Left colon (tissue), 2 donors: ENCODE data around the gene PARP3. TPM values are rescaled to one million over a fixed set of nuclear protein-coding genes. Genes with fewer than 3 reads are reported as not detected.

Experiments used
- ATAC-seq: fragments of 200-7000 bp; cut with Tn5 transposase; one replicate; pipeline ENCODE4 v1.9.1; 2020; ENCODE audit warnings: mild to moderate bottlenecking, moderate library complexity
- DNase-seq, 2 donors: peaks; one replicate each; pipeline ENCODE4 v3.0.0-alpha.2; 2020
- intact Hi-C, 2 donors: fragments of 100-400 bp; cut with DNase I in 1 of 2; cut with micrococcal nuclease in 1 of 2; formaldehyde crosslinking; loops; one replicate each; pipeline versions ENCODE4 v1.11.2 to v1.14.0; 2022; cut with DNase I, micrococcal nuclease
- total RNA-seq, 2 donors: library from RNA; stranded (reverse); fragmentation: NEBNext Ultra II Directional; extraction: Animal tissue kit (Norgen Biotek cat#: 25700); gene quantifications; one replicate each; pipeline ENCODE4 v1.2.1, GENCODE V29; 2021
- donor health status: DM: no; HTN: no; CAD: no.
- donor health status: DM: yes; HTN: yes; CAD: no.

The PARP3 gene
- total RNA-seq, 2 donors from 2014 or later: 23.6 to 25.5 TPM

DNA sequence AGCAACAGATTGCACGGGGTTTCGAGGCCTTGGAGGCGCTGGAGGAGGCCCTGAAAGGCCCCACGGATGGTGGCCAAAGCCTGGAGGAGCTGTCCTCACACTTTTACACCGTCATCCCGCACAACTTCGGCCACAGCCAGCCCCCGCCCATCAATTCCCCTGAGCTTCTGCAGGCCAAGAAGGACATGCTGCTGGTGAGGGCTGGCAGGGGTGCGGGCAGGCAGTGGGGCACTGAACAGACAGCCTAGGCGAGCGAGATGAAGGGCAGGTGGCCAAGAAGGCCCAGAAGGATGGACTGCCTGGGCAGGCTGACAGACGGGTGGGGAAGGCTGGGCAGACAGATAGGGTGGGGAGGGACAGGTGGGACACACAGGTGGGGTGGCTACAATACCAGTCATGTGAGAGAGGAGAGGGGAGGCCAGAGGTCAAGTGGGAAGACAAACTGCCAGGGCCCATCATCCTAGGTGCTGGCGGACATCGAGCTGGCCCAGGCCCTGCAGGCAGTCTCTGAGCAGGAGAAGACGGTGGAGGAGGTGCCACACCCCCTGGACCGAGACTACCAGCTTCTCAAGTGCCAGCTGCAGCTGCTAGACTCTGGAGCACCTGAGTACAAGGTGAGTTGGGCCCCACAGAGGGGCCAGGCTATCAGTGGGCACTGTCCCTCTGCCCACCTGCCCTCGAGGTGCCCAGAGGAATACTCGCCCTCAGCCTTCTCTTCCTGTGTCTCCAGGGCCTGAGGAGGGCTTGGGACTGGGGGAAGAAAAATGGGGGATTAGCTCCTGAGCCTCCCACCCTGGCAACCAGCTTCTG, 3.1 kb downstream of the PARP3 start:
- intact Hi-C loops: no loop called here
- DNase-seq: no peak
- no peak for ATAC-seq

DNA sequence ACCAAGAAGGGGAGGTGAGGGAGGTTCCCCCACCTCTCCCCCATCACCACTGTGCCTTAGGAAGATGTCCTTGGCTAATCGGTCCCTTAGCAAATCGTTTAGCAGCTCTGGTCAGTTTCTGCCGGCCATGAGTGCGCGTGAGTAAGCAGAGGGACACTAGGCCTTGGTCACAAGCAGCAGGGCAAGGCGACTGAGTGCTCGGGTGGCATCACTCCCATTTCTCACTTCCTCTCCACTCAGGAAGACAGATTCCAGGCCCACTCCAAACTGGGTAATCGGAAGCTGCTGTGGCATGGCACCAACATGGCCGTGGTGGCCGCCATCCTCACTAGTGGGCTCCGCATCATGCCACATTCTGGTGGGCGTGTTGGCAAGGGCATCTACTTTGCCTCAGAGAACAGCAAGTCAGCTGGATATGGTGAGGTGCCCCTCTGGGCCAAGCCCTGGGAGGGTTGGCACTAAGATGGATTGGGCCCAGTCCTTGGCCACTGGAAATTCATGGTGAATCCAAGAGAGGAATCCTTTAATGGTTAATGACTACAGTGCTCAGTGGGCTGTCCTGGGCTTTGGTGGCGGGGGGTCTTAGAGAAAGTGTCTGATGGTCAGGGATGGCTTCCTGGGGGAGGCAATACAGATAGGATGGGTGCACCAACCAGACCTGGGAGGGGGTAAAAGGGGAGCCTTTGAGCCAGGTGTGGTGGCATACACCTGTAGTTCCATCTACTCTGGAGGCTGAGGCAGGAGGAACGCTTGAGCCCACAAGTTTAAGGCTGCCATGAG, 4.0 kb downstream of the PARP3 start:
- no peak for DNase-seq
- intact Hi-C loops: no loop called here
- no peak for ATAC-seq

DNA sequence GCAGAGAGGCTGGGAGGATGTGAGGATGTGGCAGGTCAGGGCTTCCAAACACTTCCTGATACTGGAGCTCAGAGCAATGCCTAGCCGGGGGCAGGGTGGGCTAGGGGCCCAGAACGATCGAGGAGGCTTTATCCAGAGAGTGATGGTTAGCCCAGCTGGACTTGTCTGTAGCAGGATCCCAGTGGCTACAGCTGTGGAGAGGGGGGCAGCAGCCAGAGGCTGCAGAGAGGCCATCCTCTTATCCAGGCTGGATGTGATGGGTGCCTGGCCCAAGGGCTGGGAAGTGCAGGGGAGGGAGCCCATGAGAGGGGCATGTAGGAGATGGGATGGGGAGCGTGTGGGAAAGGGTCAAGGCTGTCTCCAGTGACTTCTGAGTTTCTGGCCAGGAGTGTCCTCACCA, 4.6 kb downstream of the PARP3 start:
- ATAC-seq (no peak), DNase-seq (no peak)
- intact Hi-C loops: no loop called here

DNA sequence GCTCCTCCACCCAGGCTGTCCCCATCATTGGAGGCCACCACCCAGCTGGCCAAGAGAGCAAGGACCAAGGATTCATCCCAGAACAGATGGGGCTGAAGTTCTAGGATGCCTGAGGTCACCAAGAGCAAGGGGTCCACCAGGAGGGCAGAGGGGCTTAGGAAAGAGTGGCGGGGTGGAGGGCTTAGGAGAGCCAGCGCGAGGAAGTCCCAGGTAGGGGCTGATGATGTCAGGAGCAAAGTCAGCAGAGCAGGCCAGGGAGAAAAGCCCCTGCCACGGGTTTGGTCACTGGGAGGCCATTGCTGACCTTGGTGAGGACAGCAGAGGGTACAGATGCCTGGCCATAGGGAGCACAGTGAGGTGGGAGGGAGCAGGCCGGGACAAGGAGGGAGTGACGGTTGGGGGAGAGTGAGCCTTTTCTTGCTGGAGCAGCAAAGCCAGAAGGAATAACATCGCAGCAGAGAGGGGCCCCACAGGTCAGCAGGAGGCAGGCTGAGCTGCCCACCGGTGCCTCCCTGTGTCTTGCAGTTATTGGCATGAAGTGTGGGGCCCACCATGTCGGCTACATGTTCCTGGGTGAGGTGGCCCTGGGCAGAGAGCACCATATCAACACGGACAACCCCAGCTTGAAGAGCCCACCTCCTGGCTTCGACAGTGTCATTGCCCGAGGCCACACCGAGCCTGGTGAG, 5.2 kb downstream of the PARP3 start:
- ATAC-seq (no peak), DNase-seq (no peak)
- intact Hi-C loops: no loop called here

DNA sequence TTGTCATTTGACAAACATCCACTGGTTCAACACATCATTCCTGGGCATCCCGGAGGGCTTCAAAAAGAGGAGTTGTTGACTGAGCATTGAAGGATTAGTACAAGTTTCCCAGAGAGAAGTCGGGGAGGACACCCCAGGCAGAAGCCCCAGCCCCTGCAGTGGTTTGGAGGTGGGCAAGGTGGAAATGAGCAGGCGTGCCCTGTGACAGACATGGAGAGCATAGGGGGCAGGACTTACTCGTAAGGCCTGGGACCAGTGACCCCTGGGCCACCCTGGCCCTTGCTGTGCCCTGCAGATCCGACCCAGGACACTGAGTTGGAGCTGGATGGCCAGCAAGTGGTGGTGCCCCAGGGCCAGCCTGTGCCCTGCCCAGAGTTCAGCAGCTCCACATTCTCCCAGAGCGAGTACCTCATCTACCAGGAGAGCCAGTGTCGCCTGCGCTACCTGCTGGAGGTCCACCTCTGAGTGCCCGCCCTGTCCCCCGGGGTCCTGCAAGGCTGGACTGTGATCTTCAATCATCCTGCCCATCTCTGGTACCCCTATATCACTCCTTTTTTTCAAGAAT, 5.9 kb downstream of the PARP3 start:
- ATAC-seq: no peak
- intact Hi-C loops: no loop called here
- no peak for DNase-seq

DNA sequence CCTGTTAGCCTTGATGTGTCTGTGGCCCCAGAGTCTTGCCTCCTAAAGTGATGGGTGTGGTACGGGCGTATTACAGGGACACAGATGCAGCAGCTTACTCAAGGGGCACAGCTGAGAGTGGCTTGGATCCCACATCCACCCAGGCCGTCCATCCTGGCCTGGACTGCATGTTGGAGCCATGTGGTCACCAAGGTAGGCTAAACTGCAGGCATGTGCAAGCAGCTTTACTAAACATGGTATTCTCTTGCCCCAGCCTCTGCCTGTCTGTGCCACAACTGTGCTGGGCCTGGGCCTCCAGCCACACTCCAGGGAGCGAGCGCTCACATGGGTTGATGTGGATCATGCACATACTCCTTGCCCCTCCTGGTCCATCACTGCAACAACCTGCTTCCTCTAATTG, 7.0 kb downstream of the PARP3 start:
- no peak for DNase-seq
- intact Hi-C loops: no loop called here

DNA sequence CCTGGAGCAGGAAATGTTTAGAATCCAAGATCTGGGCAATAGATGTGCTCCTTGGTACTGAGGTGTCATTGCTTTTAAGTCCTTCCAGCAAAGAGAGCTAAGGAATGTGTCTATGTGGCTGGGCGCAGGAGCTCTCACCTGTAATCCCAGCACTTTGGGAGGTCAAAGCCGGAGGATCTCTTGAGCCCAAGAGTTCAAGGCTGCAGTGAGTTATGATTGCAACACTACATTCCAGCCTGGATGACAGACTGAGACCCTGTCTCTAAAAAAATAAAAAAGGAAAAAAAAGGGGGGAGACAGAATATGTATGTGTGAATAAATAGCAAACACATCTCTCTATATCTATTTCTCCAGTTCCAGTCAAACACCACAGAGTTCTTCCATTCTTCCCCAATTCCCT, 8.7 kb downstream of the PARP3 start:
- intact Hi-C loops: no loop called here
- ATAC-seq (no peak), DNase-seq (no peak)

More for the DNA sequence above, 7.0 kb downstream of the PARP3 start:
- no peak for ATAC-seq

DNA sequence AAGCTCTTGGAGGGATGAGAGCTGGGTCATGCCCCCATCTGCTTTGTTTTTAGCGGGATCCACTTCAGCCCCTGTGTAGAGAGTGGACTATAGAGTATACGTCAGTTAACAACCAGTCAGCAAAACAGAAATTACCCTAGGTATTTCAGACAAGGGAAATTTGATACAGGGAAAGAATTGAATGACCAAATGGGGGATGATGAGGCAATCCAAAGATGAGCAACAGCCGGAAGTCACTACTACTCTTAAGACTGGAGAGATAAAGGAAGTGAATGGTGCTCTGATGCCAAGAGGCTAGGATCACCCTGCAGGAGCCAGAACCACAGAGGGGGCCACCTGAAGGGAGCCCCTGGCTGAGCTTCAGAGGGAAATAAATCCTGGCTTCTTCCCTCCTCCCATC, 11.3 kb downstream of the PARP3 start:
- no peak for DNase-seq
- intact Hi-C loops: no loop called here
- no peak for ATAC-seq

DNA sequence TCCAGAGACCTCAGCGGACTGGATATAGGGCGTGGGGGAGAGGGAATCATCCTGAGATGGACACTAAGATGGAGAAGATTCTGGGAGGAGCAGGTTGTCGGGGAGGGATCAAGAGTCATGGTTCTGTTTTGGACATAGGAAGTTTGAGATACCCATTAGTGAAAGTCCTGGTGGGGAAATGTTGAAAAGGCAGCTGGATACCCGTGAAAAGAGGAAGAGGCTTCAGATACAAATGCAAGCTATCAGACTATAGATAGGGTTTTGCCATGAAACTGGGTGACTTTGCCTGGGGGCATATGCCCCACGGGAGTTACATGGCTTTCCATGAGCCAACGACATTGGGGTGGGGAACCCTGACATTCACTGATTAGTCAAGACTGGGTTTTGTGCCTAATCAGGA, 11.9 kb downstream of the PARP3 start:
- DNase-seq: no peak
- no peak for ATAC-seq
- intact Hi-C loops: no loop called here

DNA sequence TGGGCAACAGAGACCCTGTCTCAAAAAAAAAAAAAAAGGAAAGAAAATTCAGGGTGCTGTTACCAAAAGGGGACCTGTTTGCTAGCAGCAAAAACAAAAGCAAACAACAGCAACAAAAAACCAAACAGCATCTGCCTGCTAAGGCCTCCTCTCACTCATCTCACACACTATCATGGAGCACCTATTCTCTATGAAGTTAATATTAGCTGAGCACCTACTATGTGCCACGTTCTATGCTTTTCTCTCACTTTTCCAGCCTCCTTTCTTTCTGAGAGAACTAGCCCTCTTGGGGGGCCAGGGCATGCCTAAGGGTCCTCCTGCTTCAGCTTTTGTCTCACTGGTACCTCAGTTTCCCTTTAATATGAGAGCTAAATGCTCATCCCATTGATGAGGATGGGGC, 12.6 kb downstream of the PARP3 start:
- intact Hi-C loops: no loop called here
- ATAC-seq (no peak), DNase-seq (no peak)

DNA sequence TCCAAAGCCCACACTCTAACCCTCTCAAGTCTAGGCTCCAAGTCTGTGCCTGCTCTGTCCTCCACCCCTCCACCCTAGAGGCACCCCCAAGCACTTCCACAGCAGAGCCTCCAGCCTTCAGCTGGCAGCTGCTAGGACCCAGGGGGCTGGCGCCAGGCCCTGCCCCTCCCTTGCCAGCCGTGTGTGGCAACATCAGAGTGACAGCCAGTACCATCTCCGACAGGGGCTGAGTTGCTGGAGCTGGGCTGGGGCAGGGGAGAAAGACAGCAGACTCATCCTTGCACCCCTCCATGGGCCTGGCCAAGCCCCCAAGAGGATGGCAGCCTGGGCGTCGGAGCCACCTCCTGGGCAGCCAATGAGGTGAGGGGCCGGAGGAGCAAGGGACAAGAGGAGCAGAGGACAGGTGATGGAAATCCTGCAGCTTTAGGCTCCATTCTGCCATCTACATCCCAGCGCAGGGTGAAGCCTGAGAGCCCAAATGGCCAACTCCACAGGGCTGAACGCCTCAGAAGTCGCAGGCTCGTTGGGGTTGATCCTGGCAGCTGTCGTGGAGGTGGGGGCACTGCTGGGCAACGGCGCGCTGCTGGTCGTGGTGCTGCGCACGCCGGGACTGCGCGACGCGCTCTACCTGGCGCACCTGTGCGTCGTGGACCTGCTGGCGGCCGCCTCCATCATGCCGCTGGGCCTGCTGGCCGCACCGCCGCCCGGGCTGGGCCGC, 13.2 kb downstream of the PARP3 start, which contains the start of gene GPR62:
TSS of gene GPR62 (plus strand) at position 207 of the 718 bp plus-strand sequence. CDS start at position 479, 272 bp downstream.
- DNase-seq: no peak
- ATAC-seq: no peak
- intact Hi-C loops: no loop called here

DNA sequence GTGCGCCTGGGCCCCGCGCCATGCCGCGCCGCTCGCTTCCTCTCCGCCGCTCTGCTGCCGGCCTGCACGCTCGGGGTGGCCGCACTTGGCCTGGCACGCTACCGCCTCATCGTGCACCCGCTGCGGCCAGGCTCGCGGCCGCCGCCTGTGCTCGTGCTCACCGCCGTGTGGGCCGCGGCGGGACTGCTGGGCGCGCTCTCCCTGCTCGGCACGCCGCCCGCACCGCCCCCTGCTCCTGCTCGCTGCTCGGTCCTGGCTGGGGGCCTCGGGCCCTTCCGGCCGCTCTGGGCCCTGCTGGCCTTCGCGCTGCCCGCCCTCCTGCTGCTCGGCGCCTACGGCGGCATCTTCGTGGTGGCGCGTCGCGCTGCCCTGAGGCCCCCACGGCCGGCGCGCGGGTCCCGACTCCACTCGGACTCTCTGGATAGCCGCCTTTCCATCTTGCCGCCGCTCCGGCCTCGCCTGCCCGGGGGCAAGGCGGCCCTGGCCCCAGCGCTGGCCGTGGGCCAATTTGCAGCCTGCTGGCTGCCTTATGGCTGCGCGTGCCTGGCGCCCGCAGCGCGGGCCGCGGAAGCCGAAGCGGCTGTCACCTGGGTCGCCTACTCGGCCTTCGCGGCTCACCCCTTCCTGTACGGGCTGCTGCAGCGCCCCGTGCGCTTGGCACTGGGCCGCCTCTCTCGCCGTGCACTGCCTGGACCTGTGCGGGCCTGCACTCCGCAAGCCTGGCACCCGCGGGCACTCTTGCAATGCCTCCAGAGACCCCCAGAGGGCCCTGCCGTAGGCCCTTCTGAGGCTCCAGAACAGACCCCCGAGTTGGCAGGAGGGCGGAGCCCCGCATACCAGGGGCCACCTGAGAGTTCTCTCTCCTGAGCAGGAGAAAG, 14.0 kb downstream of the PARP3 start:
- DNase-seq: peak in 1 of 2 donors; percentile 48
- peak; percentile 72 for ATAC-seq
- intact Hi-C loops: no loop called here

DNA sequence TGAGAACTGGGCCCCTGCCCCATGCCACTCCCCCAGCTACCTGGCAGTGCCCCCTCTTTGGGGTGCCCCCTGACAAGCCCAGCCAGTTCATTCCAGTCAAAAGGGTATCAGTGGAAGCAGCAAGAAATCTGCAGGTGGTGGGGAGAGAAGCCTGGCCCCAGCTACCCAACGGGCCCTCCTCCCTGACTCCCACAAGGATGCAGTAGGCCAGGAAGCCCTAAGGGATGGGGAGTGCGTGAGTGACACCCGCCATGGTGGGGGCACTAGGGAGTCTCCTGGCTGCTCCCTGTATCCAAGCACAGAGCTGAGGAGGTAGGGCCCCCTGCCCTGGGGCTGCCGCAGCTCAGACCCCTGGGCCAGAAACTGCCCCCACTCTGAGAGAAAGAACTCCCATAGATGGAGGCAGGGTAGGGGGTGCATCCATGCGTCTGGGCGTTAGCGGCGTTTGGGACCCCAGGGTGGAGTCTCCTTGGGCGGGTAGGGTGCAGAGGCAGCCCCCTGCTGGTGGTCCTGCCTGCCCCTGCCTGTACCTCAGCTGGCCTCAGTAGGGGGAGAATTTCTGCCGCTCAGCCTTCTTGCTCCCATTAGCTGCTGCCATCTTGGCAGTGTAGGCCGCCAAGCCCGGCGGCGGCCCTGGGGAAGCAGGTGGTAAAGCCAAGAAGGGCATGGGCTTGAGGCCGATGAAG, 15.5 kb downstream of the PARP3 start:
- intact Hi-C loops: no loop called here
- no peak for ATAC-seq
- DNase-seq: no peak

DNA sequence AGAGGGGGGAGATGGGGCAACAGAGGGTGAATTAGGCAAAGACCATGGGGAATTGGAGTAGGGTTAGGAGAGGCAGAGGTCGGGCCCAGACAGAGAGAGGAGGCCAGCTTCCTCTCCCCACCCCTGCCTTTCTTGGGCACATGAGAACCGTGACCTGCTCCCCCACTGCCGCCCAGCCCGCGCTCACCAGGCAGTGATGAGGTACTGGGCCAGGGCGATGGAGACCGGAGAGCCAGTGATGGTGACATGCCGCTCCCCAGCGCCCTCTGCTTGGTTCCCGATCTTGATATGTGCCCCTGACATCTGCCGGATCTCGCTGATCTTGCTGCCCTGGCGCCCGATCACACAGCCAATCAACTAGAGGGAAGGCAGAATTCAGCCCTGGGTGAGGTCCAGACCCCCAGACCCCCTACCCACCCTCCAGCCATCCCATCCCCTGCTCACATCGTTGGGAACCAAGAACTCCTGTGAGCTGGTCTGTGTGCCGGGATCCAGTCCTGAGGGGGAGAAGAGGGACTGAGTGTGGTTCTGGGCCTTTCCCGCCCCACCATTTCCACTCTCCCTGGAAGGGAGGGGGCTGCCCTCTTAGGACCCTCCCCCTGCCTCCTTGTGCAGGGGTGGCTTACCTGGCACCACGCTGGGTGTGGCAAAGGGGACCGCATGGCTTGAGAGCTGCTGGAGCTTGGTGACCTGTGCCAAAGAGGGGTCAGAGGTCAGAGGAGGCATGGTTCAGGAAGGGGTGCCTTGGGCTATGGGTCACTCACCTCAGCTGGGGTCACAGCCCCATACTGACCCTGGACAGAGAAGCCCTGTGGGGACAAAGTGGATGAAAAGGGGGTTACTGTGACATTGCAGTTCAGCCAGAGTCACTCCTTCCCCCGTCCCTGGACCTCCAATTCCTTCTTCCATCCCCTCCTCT, 16.7 kb downstream of the PARP3 start:
- intact Hi-C loops: no loop called here
- ATAC-seq (no peak), DNase-seq (no peak)

DNA sequence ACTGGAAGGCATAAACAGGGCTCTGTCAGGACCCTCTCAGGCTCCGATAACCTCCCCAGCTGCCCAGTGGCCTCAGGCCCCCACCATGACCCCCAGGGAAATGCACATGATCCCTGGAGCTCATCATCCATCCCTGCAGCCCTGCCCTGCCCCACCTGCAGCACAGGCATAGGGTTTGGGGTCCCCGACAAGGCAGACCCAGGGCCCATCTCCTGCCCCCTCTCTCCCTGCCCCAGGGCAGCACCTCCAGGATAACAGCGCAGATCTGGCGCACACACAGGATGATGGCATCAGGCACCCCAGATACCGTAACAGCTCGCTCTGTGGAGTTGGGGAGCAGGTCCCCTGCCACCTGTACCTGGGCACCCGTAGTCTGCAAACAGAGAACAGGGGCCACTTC, 17.5 kb downstream of the PARP3 start:
- DNase-seq (no peak), ATAC-seq (no peak)
- intact Hi-C loops: no loop called here

DNA sequence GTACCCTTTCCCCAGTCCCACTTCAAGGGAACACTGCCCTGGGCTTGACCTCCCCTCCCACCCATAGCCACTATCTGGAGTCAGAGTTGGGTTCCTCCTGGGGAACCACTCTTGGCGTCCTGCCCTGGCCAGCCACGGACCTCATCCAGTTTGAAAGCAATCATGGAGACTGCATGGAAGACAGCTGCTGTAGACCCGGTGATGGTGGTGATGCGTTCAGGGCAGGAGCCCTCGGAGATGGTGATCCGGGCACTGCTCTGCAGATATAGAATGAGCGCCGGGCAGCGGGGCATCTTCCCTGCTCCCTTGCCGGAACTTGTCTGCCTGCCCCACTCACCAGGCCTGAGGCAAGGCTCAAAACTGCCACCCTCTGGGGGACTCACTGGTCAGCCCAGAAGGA, 18.2 kb downstream of the PARP3 start:
- ATAC-seq (no peak), DNase-seq (no peak)
- intact Hi-C loops: no loop called here
